Measurements from ENCODE around the gene BAHD1. TPM values are rescaled to one million over a fixed set of nuclear protein-coding genes. Genes with fewer than 3 reads are reported as not detected.

Gene BAHD1
- total and polyA plus RNA-seq, 5 donors, result 11.6 to 17.8 (median 16.5) TPM

DNA sequence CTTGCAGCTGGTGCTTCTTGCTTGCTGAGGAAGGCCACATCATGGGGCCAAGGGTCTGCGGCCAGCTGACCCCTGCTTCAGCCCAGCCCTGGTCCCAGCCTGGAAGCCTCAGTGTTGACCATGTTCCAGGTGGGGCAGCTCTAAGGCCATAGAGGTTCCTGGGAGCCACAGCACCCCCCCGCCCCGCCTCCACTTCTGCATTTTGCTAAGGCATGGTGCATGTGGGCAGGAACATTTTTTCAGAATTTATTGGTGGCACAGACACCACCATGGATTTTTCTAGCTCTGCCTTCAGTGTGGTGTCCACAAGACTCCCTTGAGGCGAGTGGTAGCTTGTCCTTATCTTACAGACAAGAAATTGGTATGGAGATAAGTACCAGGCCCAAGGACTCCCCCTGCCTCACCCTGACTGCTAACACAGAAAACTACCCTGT is 28.2 kb downstream of the BAHD1 start:
- 91% methylated on average over 4 of the region's 4 CpGs for WGBS
- intact Hi-C loops (cut with DNase I), result no loop called here
- no peak for DNase-seq

DNA sequence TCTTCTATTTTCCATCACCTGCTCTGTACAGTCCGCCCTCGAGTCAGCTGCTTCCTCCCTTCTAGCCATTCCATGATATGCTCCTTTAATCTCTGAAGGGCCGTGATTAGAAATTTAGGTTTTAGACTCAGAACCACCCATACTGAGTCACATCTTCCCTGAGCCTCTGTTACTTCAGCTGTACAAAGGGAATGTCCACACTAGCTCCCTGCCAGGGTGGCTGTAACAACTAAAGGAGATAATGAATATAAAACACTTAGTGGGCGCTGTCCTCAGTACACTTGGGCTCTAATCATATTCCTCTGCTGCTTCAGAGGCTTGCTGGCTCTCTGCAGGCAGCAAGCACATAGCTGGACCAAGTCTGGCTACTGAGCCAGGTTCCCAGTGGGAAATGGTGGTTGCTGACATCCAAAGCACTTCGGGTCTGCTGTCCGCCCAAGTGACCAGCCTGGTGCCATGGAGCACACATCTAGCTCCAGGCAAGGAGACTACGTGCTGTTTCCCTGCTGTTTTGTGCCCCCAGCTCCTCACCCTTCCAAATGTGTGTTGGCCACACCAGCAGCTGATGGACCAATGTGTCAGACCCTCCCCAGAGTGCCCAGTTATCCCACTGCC is 29.1 kb downstream of the BAHD1 start:
- intact Hi-C loops (cut with DNase I), result no loop called here
- no peak for DNase-seq
- H3K4me3 ChIP-seq (ENCODE audit: low read length), result no peak overlapping the region

More for the DNA sequence above, 28.2 kb downstream of the BAHD1 start:
- Histone ChIP-seq H3K9me3 (ENCODE audit: control insufficient read depth, low read length) (no peaks in the 10 kb centered on the region), H3K4me1 (ENCODE audit: control insufficient read depth, insufficient read depth, low read length) (peaks cover 5% of the 10 kb centered on the region), H3K4me3 (ENCODE audit: low read length) (no peak overlapping the region), H3K27ac (ENCODE audit: low read length) (no peak overlapping the region), H3K27me3 (ENCODE audit: control insufficient read depth, insufficient read depth) (no peaks in the 10 kb centered on the region)
- no peak for ATAC-seq

DNA sequence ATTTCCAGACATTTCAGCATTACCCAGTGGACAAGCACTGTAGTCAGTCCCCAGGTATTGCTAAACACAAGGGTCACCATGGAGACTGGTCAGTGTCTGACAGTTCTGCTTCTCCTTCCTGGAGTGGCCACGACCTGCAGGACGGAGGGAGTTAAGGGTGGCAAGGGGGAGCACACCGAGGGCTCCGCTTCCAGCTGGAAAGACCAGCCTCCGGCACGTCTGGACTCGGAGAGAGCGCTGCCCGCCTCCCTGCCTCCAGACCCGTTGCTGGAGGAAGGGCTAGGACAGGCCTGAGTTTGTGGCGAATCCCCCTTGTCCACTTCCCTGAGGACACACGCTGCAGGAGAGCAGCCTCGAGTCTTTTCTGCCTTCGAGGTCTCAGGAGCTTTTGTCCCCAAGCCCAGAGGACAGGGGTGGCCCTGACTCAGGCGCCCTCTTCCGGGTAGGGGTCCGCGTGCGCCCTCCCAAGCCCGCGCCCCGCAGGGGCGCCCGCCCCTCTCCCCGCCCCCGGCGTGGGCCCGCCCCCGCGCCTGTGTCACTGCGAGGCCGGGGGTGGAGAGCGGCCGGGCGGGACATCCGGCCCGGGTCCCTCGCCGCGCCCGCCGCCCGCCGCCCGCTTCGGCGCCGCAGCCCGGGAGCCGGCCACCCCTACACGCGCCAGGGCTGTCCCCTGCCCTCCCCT is 29.8 kb downstream of the BAHD1 start, which contains the start of gene CHST14:
CHST14 (plus strand) TSS at position 562 of the 682 bp plus-strand sequence. CDS start 230 bp downstream, outside the sequence.
- Histone ChIP-seq H3K4me3 (ENCODE audit: low read length) (peak within 1 kb of the TSS; percentile 88), H3K27ac (ENCODE audit: low read length) (peak within 1 kb of the TSS; percentile 78), H3K9me3 (ENCODE audit: control insufficient read depth, low read length) (no peaks in the 10 kb centered on the region), H3K4me1 (ENCODE audit: control insufficient read depth, insufficient read depth, low read length) (peaks cover 5% of the 10 kb centered on the region), H3K27me3 (ENCODE audit: control insufficient read depth, insufficient read depth) (no peaks in the 10 kb centered on the region)
- peak; percentile 88 to 92 for ATAC-seq
- intact Hi-C loops (cut with DNase I), result no loop called here
- under 1% methylated on average over 52 of the region's 52 CpGs for WGBS
- DNase-seq, result peak; percentile 65 to 90 (median 89)

More for the DNA sequence above, 29.1 kb downstream of the BAHD1 start:
- 61% methylated on average over 7 of the region's 7 CpGs for WGBS
- Histone ChIP-seq H3K9me3 (ENCODE audit: control insufficient read depth, low read length) (no peaks in the 10 kb centered on the region), H3K4me1 (ENCODE audit: control insufficient read depth, insufficient read depth, low read length) (peaks cover 5% of the 10 kb centered on the region), H3K27me3 (ENCODE audit: control insufficient read depth, insufficient read depth) (no peaks in the 10 kb centered on the region), H3K27ac (ENCODE audit: low read length) (peak overlapping the region; percentile 78)
- ATAC-seq, result peak in 1 of 2 donors; percentile 34

DNA sequence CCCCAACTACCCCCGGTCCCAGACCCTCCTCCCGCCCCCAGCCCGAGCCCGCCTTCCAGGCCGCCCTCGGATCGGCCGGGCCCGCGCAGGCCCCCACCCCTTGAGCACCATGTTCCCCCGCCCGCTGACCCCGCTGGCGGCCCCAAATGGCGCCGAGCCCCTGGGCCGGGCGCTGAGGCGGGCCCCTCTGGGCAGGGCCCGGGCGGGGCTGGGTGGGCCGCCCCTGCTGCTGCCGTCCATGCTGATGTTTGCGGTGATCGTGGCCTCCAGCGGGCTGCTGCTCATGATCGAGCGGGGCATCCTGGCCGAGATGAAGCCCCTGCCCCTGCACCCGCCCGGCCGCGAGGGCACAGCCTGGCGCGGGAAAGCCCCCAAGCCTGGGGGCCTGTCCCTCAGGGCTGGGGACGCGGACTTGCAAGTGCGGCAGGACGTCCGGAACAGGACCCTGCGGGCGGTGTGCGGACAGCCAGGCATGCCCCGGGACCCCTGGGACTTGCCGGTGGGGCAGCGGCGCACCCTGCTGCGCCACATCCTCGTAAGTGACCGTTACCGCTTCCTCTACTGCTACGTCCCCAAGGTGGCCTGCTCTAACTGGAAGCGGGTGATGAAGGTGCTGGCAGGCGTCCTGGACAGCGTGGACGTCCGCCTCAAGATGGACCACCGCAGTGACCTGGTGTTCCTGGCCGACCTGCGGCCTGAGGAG is 30.5 kb downstream of the BAHD1 start:
- WGBS, result under 1% methylated on average over 60 of the region's 60 CpGs
- DNase-seq (peak; percentile 41 to 76 (median 76)), ATAC-seq (peak; percentile 63 to 66)
- H3K4me1 ChIP-seq (ENCODE audit: control insufficient read depth, insufficient read depth, low read length), result peaks cover 5% of the 10 kb centered on the region
- no peaks in the 10 kb centered on the region for H3K9me3 ChIP-seq (ENCODE audit: control insufficient read depth, low read length)
- H3K27me3 ChIP-seq (ENCODE audit: control insufficient read depth, insufficient read depth), result no peaks in the 10 kb centered on the region
- intact Hi-C loops (cut with DNase I), result no loop called here
- H3K27ac ChIP-seq (ENCODE audit: low read length), result peak overlapping the region; percentile 5
- peak overlapping the region; percentile 88 for H3K4me3 ChIP-seq (ENCODE audit: low read length)

DNA sequence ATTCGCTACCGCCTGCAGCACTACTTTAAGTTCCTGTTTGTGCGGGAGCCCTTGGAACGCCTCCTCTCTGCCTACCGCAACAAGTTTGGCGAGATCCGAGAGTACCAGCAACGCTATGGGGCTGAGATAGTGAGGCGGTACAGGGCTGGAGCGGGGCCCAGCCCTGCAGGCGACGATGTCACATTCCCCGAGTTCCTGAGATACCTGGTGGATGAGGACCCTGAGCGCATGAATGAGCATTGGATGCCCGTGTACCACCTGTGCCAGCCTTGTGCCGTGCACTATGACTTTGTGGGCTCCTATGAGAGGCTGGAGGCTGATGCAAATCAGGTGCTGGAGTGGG is 31.0 kb downstream of the BAHD1 start:
- peak overlapping the region; percentile 88 for H3K4me3 ChIP-seq (ENCODE audit: low read length)
- 8% methylated on average over 16 of the region's 16 CpGs for WGBS
- H3K27ac ChIP-seq (ENCODE audit: low read length), result no peak overlapping the region
- H3K9me3 ChIP-seq (ENCODE audit: control insufficient read depth, low read length), result no peaks in the 10 kb centered on the region
- peaks cover 5% of the 10 kb centered on the region for H3K4me1 ChIP-seq (ENCODE audit: control insufficient read depth, insufficient read depth, low read length)
- no peaks in the 10 kb centered on the region for H3K27me3 ChIP-seq (ENCODE audit: control insufficient read depth, insufficient read depth)
- intact Hi-C loops (cut with DNase I), result no loop called here
- ATAC-seq (peak; percentile 6 to 13), DNase-seq (no peak)

DNA sequence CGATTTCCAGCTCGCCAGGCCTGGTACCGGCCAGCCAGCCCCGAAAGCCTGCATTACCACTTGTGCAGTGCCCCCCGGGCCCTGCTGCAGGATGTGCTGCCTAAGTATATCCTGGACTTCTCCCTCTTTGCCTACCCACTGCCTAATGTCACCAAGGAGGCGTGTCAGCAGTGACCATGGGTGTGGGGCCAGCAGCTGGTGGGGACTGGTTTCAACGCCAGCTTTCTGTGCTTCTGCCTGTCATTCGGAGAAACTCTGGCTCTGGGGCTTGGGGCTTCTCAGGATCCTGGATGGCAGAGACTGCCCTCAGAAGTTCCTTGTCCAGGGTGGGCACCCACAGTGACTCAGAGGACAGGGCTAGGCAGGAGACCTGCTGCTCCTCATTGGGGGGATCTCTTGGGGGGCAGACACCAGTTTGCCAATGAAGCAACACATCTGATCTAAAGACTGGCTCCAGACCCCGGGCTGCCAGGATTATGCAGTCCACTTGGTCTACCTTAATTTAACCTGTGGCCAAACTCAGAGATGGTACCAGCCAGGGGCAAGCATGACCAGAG is 31.5 kb downstream of the BAHD1 start:
- ATAC-seq, result no peak
- 68% methylated on average over 9 of the region's 9 CpGs for WGBS

DNA sequence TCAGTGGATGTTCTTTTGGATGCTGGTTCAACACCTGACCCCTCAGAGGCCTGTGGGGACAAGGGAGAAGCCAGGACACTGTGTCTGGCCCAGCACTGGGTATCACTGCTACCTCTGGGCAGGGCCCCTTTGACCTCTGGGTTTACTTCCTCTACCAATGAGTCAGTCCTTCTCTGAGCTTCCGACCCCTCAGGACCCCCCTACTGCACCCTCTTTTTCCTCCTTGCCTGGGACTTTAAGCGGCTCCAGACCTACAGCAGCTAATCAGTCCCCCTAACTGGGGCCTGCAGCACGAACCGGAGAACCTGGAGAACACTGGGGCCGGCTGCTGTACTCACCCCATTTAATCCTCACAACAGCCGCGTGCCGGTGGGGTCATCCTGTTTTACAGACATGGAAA is 33.8 kb downstream of the BAHD1 start:
- H3K4me1 ChIP-seq (ENCODE audit: control insufficient read depth, insufficient read depth, low read length), result peaks cover 5% of the 10 kb centered on the region
- intact Hi-C loops (cut with DNase I), result no loop called here
- DNase-seq (no peak), ATAC-seq (no peak)
- no peak overlapping the region for H3K27ac ChIP-seq (ENCODE audit: low read length)
- no peak overlapping the region for H3K4me3 ChIP-seq (ENCODE audit: low read length)
- 81% methylated on average over 8 of the region's 8 CpGs for WGBS
- no peaks in the 10 kb centered on the region for H3K9me3 ChIP-seq (ENCODE audit: control insufficient read depth, low read length)
- no peaks in the 10 kb centered on the region for H3K27me3 ChIP-seq (ENCODE audit: control insufficient read depth, insufficient read depth)

More for the DNA sequence above, 31.5 kb downstream of the BAHD1 start:
- no peak overlapping the region for H3K4me3 ChIP-seq (ENCODE audit: low read length)
- no peaks in the 10 kb centered on the region for H3K9me3 ChIP-seq (ENCODE audit: control insufficient read depth, low read length)
- H3K27ac ChIP-seq (ENCODE audit: low read length), result no peak overlapping the region
- no peak for DNase-seq
- intact Hi-C loops (cut with DNase I), result no loop called here
- no peaks in the 10 kb centered on the region for H3K27me3 ChIP-seq (ENCODE audit: control insufficient read depth, insufficient read depth)
- peaks cover 5% of the 10 kb centered on the region for H3K4me1 ChIP-seq (ENCODE audit: control insufficient read depth, insufficient read depth, low read length)

DNA sequence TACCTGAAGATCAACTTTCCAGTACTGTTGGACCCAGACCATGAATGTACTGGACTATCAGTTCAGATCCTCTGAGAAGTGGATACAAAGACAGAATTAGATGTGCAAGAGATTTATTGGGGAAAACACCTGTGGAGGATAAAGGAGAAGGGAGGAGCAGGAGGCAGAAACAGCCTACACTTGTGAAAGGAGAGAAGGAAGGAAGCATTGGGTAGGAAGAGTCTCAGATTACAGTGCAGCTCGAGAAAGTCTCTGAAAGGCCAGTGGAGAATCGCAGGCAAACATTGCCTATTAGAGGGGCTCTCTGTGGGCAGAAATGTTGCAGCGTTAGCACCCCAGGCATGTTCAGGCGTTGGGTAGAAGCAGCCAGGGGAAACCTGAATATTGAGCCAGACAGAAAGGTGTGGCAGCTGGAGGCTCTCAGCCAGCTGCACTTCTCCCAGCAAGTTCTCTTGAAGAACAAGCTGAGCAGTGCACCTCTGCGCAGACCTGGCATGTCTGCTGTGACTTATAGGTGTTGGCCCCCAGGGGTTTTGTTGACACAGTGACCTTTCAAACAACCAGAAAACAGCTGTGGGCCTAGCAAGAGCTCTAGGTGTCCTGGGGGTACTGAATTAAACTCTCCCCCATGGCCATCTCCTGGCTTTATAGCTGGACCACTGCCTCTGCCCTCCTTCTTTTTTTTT is 37.0 kb downstream of the BAHD1 start:
- Histone ChIP-seq H3K27ac (ENCODE audit: low read length) (no peak overlapping the region), H3K27me3 (ENCODE audit: control insufficient read depth, insufficient read depth) (no peaks in the 10 kb centered on the region), H3K9me3 (ENCODE audit: control insufficient read depth, low read length) (no peaks in the 10 kb centered on the region), H3K4me1 (ENCODE audit: control insufficient read depth, insufficient read depth, low read length) (no peaks in the 10 kb centered on the region), H3K4me3 (ENCODE audit: low read length) (no peak overlapping the region)
- WGBS, result 55% methylated on average over 5 of the region's 5 CpGs
- intact Hi-C loops (cut with DNase I), result no loop called here
- ATAC-seq (no peak), DNase-seq (no peak)

DNA sequence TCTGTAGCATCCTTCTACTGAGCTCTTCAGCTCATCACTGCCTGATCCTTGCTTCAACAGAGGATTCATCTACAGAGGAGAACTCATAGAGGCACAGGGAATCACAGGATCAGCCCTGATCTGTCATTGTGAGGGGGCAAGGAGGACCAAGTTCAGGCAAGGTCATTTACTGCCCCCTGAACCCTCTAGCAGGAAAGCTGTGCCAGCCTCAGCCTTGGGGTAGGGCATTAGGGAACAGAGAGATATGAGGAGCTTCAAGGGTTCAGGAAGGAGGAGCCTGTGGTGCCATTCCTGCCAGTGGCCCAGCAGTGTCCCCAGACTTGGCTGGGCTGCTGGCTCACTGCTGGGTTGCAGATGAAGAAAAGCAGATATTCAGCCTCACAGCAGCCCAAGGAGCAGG is 38.3 kb downstream of the BAHD1 start:
- ATAC-seq (no peak), DNase-seq (no peak)
- no peaks in the 10 kb centered on the region for H3K9me3 ChIP-seq (ENCODE audit: control insufficient read depth, low read length)
- H3K27ac ChIP-seq (ENCODE audit: low read length), result no peak overlapping the region
- intact Hi-C loops (cut with DNase I), result no loop called here
- H3K4me3 ChIP-seq (ENCODE audit: low read length), result no peak overlapping the region
- H3K27me3 ChIP-seq (ENCODE audit: control insufficient read depth, insufficient read depth), result no peaks in the 10 kb centered on the region
- no peaks in the 10 kb centered on the region for H3K4me1 ChIP-seq (ENCODE audit: control insufficient read depth, insufficient read depth, low read length)

DNA sequence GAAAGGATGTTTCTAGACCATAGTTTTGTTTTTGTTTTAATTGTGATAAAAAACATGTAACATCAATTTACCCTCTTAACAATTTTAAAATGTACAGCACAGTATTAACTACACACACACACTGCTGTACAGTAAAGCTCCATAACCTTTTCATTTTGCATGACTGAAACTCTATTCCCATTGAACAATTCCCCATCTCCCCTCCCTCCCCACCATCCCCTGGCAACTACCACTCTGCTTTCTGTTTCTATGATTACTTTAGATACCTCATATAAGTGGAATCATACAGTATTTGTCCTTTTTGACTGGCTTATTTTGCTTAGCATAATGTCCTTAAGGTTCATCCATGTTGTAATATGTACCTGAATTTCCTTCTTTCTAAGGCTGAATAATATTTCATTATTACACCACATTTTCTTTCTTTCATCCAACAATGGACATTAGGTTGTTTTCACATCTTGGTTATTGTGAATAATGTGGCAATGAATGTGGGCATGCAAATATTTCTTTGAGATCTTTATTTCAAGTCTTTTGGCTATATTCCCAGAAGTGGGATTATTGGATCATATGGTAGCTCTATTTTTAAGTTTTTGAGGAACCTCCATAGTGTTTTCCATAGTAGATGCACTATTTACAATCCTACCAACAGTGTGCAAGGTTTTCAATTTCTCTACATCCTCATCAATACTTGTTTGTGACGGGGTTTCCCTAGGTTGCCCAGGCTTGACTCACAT is 40.8 kb downstream of the BAHD1 start:
- Histone ChIP-seq H3K9me3 (ENCODE audit: control insufficient read depth, low read length) (no peaks in the 10 kb centered on the region), H3K27ac (ENCODE audit: low read length) (no peak overlapping the region), H3K4me3 (ENCODE audit: low read length) (no peak overlapping the region), H3K4me1 (ENCODE audit: control insufficient read depth, insufficient read depth, low read length) (no peaks in the 10 kb centered on the region), H3K27me3 (ENCODE audit: control insufficient read depth, insufficient read depth) (no peaks in the 10 kb centered on the region)
- WGBS, result 74% methylated on average over 1 of the region's 1 CpG
- intact Hi-C loops (cut with DNase I), result no loop called here
- no peak for ATAC-seq
- no peak for DNase-seq
